IPS-18c (cell line): ENCODE results near the gene GBA2.

ENCODE experiments used
- H3K4me3 ChIP-seq: 2 replicates; pipeline ENCODE4 v1.7.0; 2013; ENCODE audit warnings: low read depth, mild to moderate bottlenecking, low read length, moderate library complexity; ENCODE audit not compliant: insufficient read depth
- H3K9me3 ChIP-seq: one replicate; pipeline ENCODE4 v1.6.1; 2013; ENCODE audit warnings: mild to moderate bottlenecking, low read length, moderate library complexity; ENCODE audit not compliant: control insufficient read depth, insufficient read depth

The GBA2 gene

GRCh38 chr9:35712762-35713400 is 36.1 kb downstream of the GBA2 start:
- Histone ChIP-seq H3K9me3 (no peaks in the 10 kb centered on the region), H3K4me3 (no peak overlapping the region)

GRCh38 chr9:35711501-35712428 is 37.3 kb downstream of the GBA2 start:
- no peaks in the 10 kb centered on the region for H3K9me3 ChIP-seq
- no peak overlapping the region for H3K4me3 ChIP-seq

DNA sequence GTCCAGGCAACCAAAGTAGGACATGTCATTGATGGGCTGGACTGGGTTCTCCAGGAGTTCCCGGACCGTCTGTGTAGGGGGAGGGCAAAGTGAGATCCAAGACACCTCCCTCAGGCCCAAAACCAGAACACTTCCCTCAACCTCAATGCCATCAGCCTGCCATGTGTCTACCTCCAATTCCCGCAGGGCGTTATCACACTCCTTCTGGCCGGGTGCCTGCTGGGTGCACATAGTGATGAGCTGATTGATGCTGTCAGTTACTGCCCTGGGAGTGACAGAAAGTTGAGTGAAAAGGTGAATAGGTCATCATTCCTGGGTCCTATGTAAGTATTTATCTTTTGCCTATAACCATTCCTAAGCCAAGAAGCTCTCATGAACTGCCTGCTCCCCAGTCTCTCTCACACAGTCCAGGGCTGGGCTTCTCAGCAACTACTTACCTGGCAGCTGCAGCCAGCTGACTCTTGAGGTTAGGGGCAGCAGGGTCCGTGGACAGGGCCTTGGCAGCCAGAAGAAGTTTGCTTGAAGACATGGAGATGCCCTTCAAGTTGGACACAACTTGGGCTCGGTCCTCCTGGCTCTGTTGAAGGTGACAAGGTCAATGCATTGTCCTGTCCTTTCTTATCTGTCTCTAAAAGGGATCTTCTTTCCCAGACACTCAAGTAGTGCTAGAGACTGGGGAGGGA is 38.1 kb downstream of the GBA2 start:
- Histone ChIP-seq H3K9me3 (no peaks in the 10 kb centered on the region), H3K4me3 (no peak overlapping the region)

GRCh38 chr9:35708146-35708545 is 40.9 kb downstream of the GBA2 start:
- no peaks in the 10 kb centered on the region for H3K9me3 ChIP-seq
- H3K4me3 ChIP-seq, result no peak overlapping the region

- H3K9me3 ChIP-seq, result no peaks in the 10 kb centered on the region
- no peak overlapping the region for H3K4me3 ChIP-seq
These were observed 42.1 kb downstream of the GBA2 start for GRCh38 chr9:35706951-35707350.

- Histone ChIP-seq H3K9me3 (no peaks in the 10 kb centered on the region), H3K4me3 (no peak overlapping the region)
These were observed 43.1 kb downstream of the GBA2 start for GRCh38 chr9:35705836-35706430.

DNA sequence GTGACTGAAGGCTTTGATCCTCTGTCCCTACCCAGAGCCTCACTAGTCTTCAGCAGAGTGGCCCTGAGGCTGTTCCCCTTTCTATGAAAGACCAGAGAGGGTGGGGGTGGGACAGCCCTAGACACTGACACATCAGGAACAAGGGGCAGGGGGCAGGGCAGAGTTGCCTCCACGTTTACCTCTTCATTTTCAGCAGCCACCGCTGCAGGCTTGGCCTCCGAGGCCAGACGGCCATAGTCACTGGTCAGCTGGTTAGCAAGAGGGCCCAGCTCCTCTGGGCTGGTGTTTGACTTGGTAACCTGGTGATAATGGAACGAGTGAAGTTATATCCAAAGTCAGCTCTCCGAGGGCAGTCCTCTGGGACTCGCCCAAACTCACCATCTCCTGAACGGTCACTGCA is 43.7 kb downstream of the GBA2 start:
- no peak overlapping the region for H3K4me3 ChIP-seq
- H3K9me3 ChIP-seq, result no peaks in the 10 kb centered on the region

- no peaks in the 10 kb centered on the region for H3K9me3 ChIP-seq
These were observed 44.9 kb downstream of the GBA2 start for GRCh38 chr9:35703906-35704672.

DNA sequence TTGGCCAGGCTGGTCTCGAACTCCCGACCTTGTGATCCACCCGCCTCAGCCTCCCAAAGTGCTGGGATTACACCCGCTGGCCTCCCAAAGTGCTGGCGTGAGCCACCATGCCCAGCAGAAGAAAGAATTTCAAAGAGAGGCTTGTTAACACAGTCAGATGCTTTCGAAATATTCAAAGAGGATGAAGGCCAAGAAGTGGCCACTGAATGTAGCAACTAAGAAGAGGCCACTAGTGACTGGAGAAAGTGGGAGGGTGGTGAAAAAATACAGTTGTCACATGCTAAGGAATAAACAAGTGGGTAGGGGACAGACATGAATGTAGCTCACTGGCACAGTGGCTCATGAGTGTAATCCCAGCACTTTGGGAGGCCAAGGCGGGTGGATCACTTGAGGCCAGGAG is 46.3 kb downstream of the GBA2 start:
- H3K4me3 ChIP-seq, result no peak overlapping the region
- no peaks in the 10 kb centered on the region for H3K9me3 ChIP-seq

More at GRCh38 chr9:35703906-35704672, 44.9 kb downstream of the GBA2 start:
- no peak overlapping the region for H3K4me3 ChIP-seq

DNA sequence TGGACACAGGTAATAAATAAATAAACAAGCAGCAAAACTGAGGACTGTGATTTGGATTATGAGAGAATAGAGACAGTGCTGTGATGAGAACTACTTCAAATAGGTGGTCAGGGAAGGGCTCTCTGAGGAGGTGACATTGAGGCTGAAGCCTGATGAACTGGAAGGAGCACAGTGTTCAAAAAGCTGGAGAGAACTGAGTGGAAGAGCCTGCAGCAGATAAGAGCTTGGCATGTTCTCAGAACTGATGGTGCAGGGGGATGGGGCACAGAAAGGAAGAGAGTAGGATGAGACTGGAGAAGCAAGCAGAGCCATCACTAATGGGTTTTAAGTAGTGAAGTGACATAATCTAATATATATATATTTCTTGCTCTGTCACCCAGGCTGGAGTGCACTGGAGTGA is 48.1 kb downstream of the GBA2 start:
- Histone ChIP-seq H3K4me3 (no peak overlapping the region), H3K9me3 (no peaks in the 10 kb centered on the region)

DNA sequence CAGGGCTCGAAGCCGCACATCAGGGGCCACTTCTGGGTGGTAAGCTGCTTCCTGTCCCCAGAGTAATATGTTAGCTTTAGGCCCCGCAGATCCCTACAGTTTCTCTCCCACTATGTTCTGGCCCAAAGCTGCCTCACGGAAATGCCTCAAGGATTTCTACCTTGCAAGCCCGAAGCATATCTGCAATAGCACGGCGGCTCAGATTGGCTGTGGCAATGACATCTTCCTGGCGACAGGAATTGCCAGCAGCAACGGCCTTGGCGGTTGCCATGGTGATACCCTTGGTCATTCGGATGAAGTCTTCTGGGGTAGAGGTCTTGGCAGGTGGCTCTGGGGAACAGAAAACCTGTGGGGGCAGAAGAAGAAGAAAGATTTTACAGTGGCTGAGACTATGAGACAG is 49.0 kb downstream of the GBA2 start:
- H3K9me3 ChIP-seq, result no peaks in the 10 kb centered on the region
- no peak overlapping the region for H3K4me3 ChIP-seq

GRCh38 chr9:35698231-35698630 is 50.8 kb downstream of the GBA2 start:
- H3K4me3 ChIP-seq, result no peak overlapping the region

DNA sequence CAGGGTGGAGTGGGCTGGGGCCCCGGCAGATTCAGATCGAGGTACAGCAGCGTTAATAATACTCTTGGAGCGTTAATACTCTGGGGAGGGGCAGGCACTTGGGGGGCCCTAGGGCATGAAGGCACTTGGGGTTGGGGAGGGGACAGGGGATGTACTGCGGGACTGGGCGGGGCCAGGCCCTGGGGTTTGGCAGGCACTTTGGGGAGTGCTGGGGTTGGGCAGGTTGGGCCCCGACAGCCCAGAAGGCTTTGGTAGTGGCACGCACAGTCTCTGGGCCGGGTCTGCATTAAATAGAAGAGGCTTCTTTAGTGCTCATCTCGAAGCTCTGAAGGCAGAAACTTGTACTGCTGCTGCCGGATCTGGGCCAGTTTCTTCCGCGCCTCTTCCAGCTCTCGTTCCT is 51.5 kb downstream of the GBA2 start:
- no peaks in the 10 kb centered on the region for H3K9me3 ChIP-seq

More at GRCh38 chr9:35698231-35698630, 50.8 kb downstream of the GBA2 start:
- no peaks in the 10 kb centered on the region for H3K9me3 ChIP-seq

GRCh38 chr9:35696520-35697215 is 52.4 kb downstream of the GBA2 start:
- no peaks in the 10 kb centered on the region for H3K9me3 ChIP-seq
- H3K4me3 ChIP-seq, result no peak overlapping the region

More for the DNA sequence above, 51.5 kb downstream of the GBA2 start:
- no peak overlapping the region for H3K4me3 ChIP-seq

DNA sequence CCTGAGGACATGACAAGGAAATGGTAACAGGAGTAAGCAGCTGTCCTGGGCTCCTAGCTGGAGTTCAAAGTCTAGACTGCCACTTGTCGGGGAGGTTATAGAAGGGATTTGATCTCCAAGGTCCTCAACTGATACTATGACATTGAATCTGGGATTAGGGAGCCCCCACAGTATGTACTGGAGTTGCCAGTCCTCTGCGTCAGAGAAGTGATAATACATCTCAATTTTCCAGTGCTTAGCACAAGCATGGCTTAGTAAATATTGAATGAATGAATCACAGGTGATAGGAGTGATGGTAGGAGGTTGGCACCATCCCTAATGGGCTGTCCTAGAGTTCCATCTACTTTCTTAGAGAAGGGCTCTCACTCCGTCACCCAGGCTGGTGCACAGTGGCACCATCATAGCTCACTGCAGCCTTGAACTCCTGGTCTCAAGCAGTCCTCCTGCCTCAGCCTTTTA is 53.1 kb downstream of the GBA2 start:
- Histone ChIP-seq H3K9me3 (no peaks in the 10 kb centered on the region), H3K4me3 (no peak overlapping the region)

DNA sequence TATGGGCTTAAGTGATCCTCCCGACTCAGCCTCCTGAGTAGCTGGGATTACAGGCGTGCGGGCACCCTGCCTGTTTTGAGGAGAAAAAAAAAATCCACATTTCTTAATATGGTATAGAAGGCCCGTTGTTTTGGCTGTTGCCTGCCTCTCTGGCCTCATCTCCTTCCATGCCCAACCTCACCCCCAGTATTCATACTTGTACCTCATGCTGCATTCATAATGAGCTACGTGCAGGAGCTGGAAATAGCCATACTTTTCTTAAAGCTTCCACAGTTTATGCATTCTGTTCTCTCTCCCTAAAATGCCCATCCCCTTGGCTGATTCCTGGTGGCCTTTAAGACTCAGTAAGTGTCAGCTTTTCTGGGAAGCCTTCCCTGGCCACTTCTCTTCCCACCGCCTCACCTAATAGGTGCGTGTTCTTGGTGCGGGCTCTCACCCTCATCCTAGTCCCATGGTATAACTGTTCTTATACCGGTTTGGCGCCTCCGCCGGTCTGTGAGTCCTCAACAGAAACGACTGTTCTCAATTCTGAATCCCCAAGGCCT is 57.2 kb downstream of the GBA2 start:
- no peaks in the 10 kb centered on the region for H3K9me3 ChIP-seq
- no peak overlapping the region for H3K4me3 ChIP-seq
